Osteoblast (primary cell): Measurements from ENCODE around the gene SKAP1. TPM values are rescaled to one million over a fixed set of nuclear protein-coding genes. Genes with fewer than 3 reads are reported as not detected.

Experiments
- DNase-seq: peaks from one replicate; pipeline ENCODE4 v3.0.0; 2011; ENCODE audit warnings: low spot score, mixed read lengths; ENCODE audit not compliant: insufficient read length; ENCODE audit errors: missing footprints
- H2AFZ ChIP-seq: 2 replicates; pipeline ENCODE4 v1.6.0; 2011; ENCODE audit warnings: mild to moderate bottlenecking, low read length
- H3K27ac ChIP-seq: 2 replicates; pipeline ENCODE4 v1.5.1; 2011; ENCODE audit warnings: mild to moderate bottlenecking, low read depth, low read length, moderate library complexity
- H3K27me3 ChIP-seq: 2 replicates; pipeline ENCODE4 v1.6.0; 2012; ENCODE audit warnings: mild to moderate bottlenecking, control low read depth, inconsistent platforms, low read length, moderate library complexity; ENCODE audit not compliant: insufficient read depth
- H3K36me3 ChIP-seq: 2 replicates; pipeline ENCODE4 v1.5.1; 2011; ENCODE audit warnings: mild to moderate bottlenecking, low read length, control low read depth, moderate library complexity; ENCODE audit not compliant: insufficient read depth
- H3K4me1 ChIP-seq: 2 replicates; pipeline ENCODE4 v1.5.1; 2011; ENCODE audit warnings: mild to moderate bottlenecking, low read length, control low read depth, moderate library complexity; ENCODE audit not compliant: insufficient read depth
- H3K4me2 ChIP-seq: 2 replicates; pipeline ENCODE4 v1.6.0; 2011; ENCODE audit warnings: mild to moderate bottlenecking, low read length; ENCODE audit not compliant: insufficient read depth
- H3K4me3 ChIP-seq: fragments of 200-600 bp; sonication (generic); 3 replicates; pipeline ENCODE4 v1.5.1; 2012; ENCODE audit warnings: mild to moderate bottlenecking, low read length, inconsistent platforms; ENCODE audit not compliant: insufficient read depth
- H3K79me2 ChIP-seq: 2 replicates; pipeline ENCODE4 v1.6.0; 2012; ENCODE audit warnings: mild to moderate bottlenecking, low read length, control low read depth, inconsistent platforms; ENCODE audit not compliant: insufficient read depth
- H3K9me3 ChIP-seq: 2 replicates; pipeline ENCODE4 v1.5.1; 2011; ENCODE audit warnings: low read depth, low read length, control low read depth
- H4K20me1 ChIP-seq: 2 replicates; pipeline ENCODE4 v1.6.0; 2012; ENCODE audit warnings: mild to moderate bottlenecking, low read length, control low read depth; ENCODE audit not compliant: insufficient read depth
- CTCF ChIP-seq: IDR thresholded peaks from 2 replicates; pipeline ENCODE4 v1.5.1; 2011; ENCODE audit warnings: mild to moderate bottlenecking, low read depth, low read length, moderate library complexity; ENCODE audit errors: extremely low read depth
- total RNA-seq: library from RNA; depleted of rRNA; stranded (reverse); fragments of >200 nt; gene quantifications from 2 replicates; pipeline ENCODE4 v1.2.3, GENCODE V29; 2012

Gene SKAP1
- total RNA-seq = not detected in 2 replicates

- Histone ChIP-seq H3K4me2 (no peak within 1 kb of the TSS), H2AFZ (no peak within 1 kb of the TSS)
Observed at GRCh38 chr17:48429638-48430586, at the start of gene SKAP1. SKAP1 (minus strand) TSS chr17:48430214.

GRCh38 chr17:48479014-48479402 is 49.0 kb upstream of the SKAP1 start:
- H3K79me2 ChIP-seq = no peaks in the 10 kb centered on the region
- H3K4me1 ChIP-seq = peaks cover 22% of the 10 kb centered on the region
- H3K36me3 ChIP-seq = no peaks in the 10 kb centered on the region
- no peak overlapping the region for H3K27ac ChIP-seq
- H4K20me1 ChIP-seq = no peaks in the 10 kb centered on the region
- no peak for DNase-seq
- no peak overlapping the region for H2AFZ ChIP-seq
- no peaks in the 10 kb centered on the region for H3K9me3 ChIP-seq
- H3K27me3 ChIP-seq = no peaks in the 10 kb centered on the region
- H3K4me3 ChIP-seq = no peak overlapping the region
- TF ChIP-seq CTCF = no peak
- no peak overlapping the region for H3K4me2 ChIP-seq

More at GRCh38 chr17:48429638-48430586, at the start of gene SKAP1:
- no peak within 1 kb of the TSS for H3K4me3 ChIP-seq
- no peaks in the 10 kb centered on the region for H3K36me3 ChIP-seq
- no peak within 1 kb of the TSS for H3K27ac ChIP-seq
- H3K9me3 ChIP-seq = no peaks in the 10 kb centered on the region
- H3K79me2 ChIP-seq = no peaks in the 10 kb centered on the region
- H4K20me1 ChIP-seq = no peaks in the 10 kb centered on the region
- TF ChIP-seq CTCF = no peak
- DNase-seq = no peak
- no peaks in the 10 kb centered on the region for H3K4me1 ChIP-seq
- peaks cover 77% of the 10 kb centered on the region for H3K27me3 ChIP-seq

GRCh38 chr17:48478224-48479013 is 48.4 kb upstream of the SKAP1 start:
- Histone ChIP-seq H3K4me2 (no peak overlapping the region), H3K36me3 (no peaks in the 10 kb centered on the region), H4K20me1 (no peaks in the 10 kb centered on the region), H3K27me3 (no peaks in the 10 kb centered on the region), H3K4me3 (no peak overlapping the region), H3K79me2 (no peaks in the 10 kb centered on the region), H3K9me3 (no peaks in the 10 kb centered on the region), H2AFZ (no peak overlapping the region), H3K27ac (no peak overlapping the region), H3K4me1 (peaks cover 16% of the 10 kb centered on the region)
- DNase-seq = no peak
- no peak for TF ChIP-seq CTCF

- DNase-seq = no peak
- Histone ChIP-seq H3K79me2 (no peaks in the 10 kb centered on the region), H3K27ac (no peak overlapping the region), H3K4me1 (peaks cover 15% of the 10 kb centered on the region), H3K27me3 (no peaks in the 10 kb centered on the region), H4K20me1 (no peaks in the 10 kb centered on the region), H3K4me2 (no peak overlapping the region), H3K36me3 (no peaks in the 10 kb centered on the region), H2AFZ (no peak overlapping the region), H3K9me3 (no peaks in the 10 kb centered on the region), H3K4me3 (no peak overlapping the region)
- TF ChIP-seq CTCF = no peak
Observed at GRCh38 chr17:48477221-48477620, 47.2 kb upstream of the SKAP1 start.
